Esophagus muscularis mucosa (tissue), 4 donors: ENCODE measurements around the gene ASMTL. TPM values are rescaled to one million over a fixed set of nuclear protein-coding genes. Genes with fewer than 3 reads are reported as not detected.

Experiments
- DNase-seq: peaks from one replicate; pipeline ENCODE4 v3.0.0-alpha.2; 2017; ENCODE audit errors: extremely low spot score
- H3K27ac ChIP-seq, 4 donors: fragments of 200-600 bp; sonication (generic); replicated peaks in 1 of 4; 1 replicate in 3 of 4; 2 replicates in 1 of 4; pipeline ENCODE4 v1.5.1; 2016 to 2019; ENCODE audit warnings: mild to moderate bottlenecking in 1 of 4
- H3K27me3 ChIP-seq, 4 donors: fragments of 200-600 bp; sonication (generic); one replicate each; pipeline versions ENCODE4 v1.5.1 to v1.6.0; 2016 to 2019
- H3K36me3 ChIP-seq, 4 donors: fragments of 200-600 bp; sonication (generic); one replicate each; pipeline ENCODE4 v1.5.1; 2016 to 2019
- H3K4me1 ChIP-seq, 4 donors: fragments of 200-600 bp; sonication (generic); one replicate each; pipeline ENCODE4 v1.5.1; 2016 to 2019
- H3K4me3 ChIP-seq, 4 donors: fragments of 200-600 bp; sonication (generic); 1 replicate in 2 of 4; 2 replicates in 2 of 4; pipeline ENCODE4 v1.5.1; 2016 to 2019; ENCODE audit warnings: mild to moderate bottlenecking in 4 of 4, moderate library complexity in 1 of 4
- H3K9me3 ChIP-seq, 4 donors: fragments of 200-600 bp; sonication (generic); 1 replicate in 3 of 4; 2 replicates in 1 of 4; pipeline ENCODE4 v1.5.1; 2016 to 2019
- CTCF ChIP-seq, 3 experiments: fragments of 200-600 bp in 2 of 3; fragments of 450-650 bp in 1 of 3; sonication (generic) in 2 of 3; IDR thresholded peaks; one replicate each; pipeline ENCODE4 v1.5.1; 2017 to 2019; ENCODE audit warnings: antibody characterized with exemption in 3 of 3, mild to moderate bottlenecking in 2 of 3, moderate library complexity in 1 of 3
- EP300 ChIP-seq: sonication (generic); formaldehyde crosslinking; IDR thresholded peaks from one replicate; pipeline ENCODE4 v1.6.1; 2017; ENCODE audit warnings: antibody characterized with exemption
- POLR2A ChIP-seq: fragments of 450-650 bp; IDR thresholded peaks from one replicate; pipeline ENCODE4 v1.6.1; 2017; ENCODE audit warnings: antibody characterized with exemption, moderate library complexity, mild to moderate bottlenecking, low read depth
- POLR2AphosphoS5 ChIP-seq, 2 donors: sonication (generic); formaldehyde crosslinking; IDR thresholded peaks; one replicate each; pipeline ENCODE4 v1.6.1; 2017; ENCODE audit warnings: antibody characterized with exemption in 2 of 2
- WGBS: methylation state at CpG from one replicate; pipeline ENCODE4 v1.1.5; 2018; 5-methylcytosine and 5-hydroxymethylcytosine counted together
- intact Hi-C: fragments of 100-400 bp; cut with DNase I; formaldehyde crosslinking; loops from one replicate; pipeline ENCODE4 v1.15.1; 2023
- total RNA-seq, 4 donors: library from RNA; depleted of rRNA; stranded (reverse); fragments of >200 nt; gene quantifications; one replicate each; pipeline versions ENCODE4 v1.1.0 to v1.2.1, GENCODE V29; 2016

Gene ASMTL
- total RNA-seq, 4 donors from 2014 or later, result 28.7 to 52.2 (median 32.8) TPM

GRCh38 chrX:1357993-1358392 is 94.7 kb downstream of the ASMTL start:
- Histone ChIP-seq H3K4me3 (no peak overlapping the region), H3K9me3 (peaks cover 0 to 10% (median 8%) of the 10 kb centered on the region in 4 donors), H3K27ac (no peak overlapping the region), H3K36me3 (peaks cover 14 to 69% (median 23%) of the 10 kb centered on the region in 4 donors), H3K4me1 (peaks cover 0 to 4% (median 3%) of the 10 kb centered on the region in 4 donors), H3K27me3 (no peaks in the 10 kb centered on the region)
- intact Hi-C loops, result no loop called here
- no peak for TF ChIP-seq CTCF (IDR thresholded peaks at IDR 0.05)
- no peak for TF ChIP-seq POLR2A
- TF ChIP-seq EP300, result no peak
- no peak for TF ChIP-seq POLR2AphosphoS5 (IDR thresholded peaks at IDR 0.05)
- WGBS, result 98% methylated on average over 8 of the region's 10 CpGs
- DNase-seq, result no peak

DNA sequence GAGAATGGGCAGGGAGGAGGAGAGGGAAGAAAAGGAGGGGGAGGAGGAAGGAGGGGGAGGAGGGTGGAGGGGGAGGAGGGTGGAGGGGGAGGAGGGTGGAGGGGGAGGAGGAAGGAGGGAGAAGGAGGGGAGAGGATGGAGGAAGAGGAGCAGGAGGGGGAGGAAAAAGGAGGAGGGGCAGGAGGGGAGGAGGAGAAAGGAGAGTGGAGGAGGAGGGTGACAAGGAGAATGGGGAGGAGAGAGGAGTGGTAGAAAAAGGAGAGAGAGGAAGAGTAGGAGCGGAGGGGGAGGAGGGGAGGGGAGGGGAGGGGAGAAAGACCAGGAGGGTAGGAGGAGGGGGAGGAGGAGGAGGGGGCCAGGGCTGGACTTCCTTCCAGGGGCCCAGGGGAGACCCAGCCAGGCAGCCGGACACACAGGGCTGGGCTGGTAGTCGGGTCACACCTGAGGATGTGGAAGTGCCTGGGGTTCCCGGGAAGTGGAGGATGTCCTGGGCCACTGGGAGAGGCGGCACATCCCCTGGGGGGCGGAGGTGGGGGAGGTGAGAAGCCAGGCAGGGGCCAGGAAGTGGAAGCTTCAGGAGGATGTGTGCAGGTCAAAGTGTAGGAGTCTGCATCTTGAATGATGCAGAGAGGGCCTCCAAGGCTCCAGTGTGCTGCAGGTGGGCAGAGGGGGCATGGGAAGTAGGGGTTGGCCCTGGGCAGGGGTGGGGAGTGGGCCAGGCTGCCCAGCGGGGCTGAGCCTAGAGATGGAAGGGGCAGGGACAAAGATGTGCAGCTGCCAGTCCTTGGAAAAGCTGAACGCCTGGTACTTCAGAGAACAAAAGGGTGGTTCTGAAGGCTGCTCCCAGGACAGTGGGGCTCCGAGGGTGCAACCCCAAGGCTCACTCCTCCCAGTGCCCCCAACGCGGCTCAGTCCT is 97.3 kb downstream of the ASMTL start:
- no peak for DNase-seq
- no peaks in the 10 kb centered on the region for H3K27me3 ChIP-seq
- peak overlapping the region in 2 of 4 donors; percentile 0 to 14 for H3K27ac ChIP-seq
- peaks cover 0 to 4% (median 3%) of the 10 kb centered on the region in 4 donors for H3K4me1 ChIP-seq
- H3K36me3 ChIP-seq, result peaks cover 14 to 60% (median 23%) of the 10 kb centered on the region in 4 donors
- intact Hi-C loops, result no loop called here
- TF ChIP-seq POLR2A (no peak), EP300 (no peak), CTCF (IDR thresholded peaks at IDR 0.05) (no peak), POLR2AphosphoS5 (IDR thresholded peaks at IDR 0.05) (no peak)
- WGBS, result 44% methylated on average over 11 of the region's 11 CpGs
- no peak overlapping the region for H3K4me3 ChIP-seq
- H3K9me3 ChIP-seq, result peaks cover 0 to 10% (median 8%) of the 10 kb centered on the region in 4 donors

DNA sequence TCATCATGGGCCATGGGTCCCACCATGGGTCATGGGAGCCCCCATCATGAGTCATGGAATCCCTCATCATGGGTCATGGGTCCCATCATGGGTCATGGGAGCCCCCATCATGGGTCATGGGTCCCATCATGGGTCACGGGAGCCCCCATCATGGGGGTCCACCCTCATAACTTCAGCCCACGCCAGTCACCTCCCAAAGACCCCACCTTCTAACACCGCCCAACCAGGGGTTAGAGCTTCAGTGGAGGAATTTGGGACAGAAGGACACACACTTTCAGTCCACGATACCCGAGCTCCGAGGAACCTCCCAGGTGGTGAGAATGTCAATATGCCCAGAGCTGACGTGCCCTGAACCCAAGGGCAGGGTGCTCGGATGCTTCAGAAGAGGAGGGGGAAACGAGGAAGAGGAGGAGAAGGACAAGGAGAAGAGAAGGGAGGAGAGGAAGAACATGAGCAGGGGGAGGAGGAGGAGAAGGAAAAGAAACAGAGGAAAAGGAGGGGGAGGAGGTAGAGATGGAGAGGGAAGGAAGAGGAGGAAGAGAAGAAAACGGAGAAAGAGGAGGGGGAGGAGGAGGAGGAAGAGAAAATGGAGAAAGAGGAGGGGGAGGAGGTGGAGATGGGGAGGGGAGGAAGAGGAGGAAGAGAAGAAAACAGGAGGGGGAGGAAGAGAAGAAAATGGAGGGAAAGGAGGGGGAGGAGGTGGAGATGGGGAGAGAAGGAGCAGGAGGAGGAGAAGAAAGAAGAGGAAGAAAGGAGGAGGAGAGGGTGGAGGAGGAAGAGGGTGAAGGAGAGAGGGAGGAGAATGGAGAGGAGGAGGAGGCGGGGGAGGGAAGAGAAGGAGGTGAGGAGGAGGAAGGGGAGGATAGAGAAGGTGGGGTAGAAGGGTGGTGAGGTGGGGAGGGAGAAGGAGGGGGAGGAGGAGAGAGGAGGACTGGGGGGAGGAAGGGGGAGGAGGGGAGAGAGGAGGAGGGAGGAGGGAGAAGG is 98.4 kb downstream of the ASMTL start:
- 88% methylated on average over 11 of the region's 11 CpGs for WGBS
- Histone ChIP-seq H3K27me3 (no peaks in the 10 kb centered on the region), H3K4me3 (no peak overlapping the region), H3K4me1 (peaks cover 0 to 4% (median 3%) of the 10 kb centered on the region in 4 donors), H3K27ac (no peak overlapping the region), H3K9me3 (peaks cover 0 to 10% (median 8%) of the 10 kb centered on the region in 4 donors), H3K36me3 (peaks cover 14 to 61% (median 23%) of the 10 kb centered on the region in 4 donors)
- intact Hi-C loops, result no loop called here
- no peak for DNase-seq
- TF ChIP-seq POLR2A (no peak), EP300 (no peak)

Other genes starting within 250 kb of the ASMTL start
- 1 to 10 TPM in 2 of 4 donors, under 1 TPM in 1, not detected in 1; 0.63 to 2.1 (median 1.3) TPM for gene CRLF2, start 240.3 kb downstream of the ASMTL start, total RNA-seq
- gene CSF2RA, start 184.1 kb downstream of the ASMTL start, total RNA-seq, result 1 to 10 TPM; 2.1 to 6.3 (median 4.3) TPM
- 10 to 100 TPM in 3 of 4 donors, 1 to 10 TPM in 1; 5.0 to 19.1 (median 11.4) TPM for gene IL3RA, start 116.1 kb downstream of the ASMTL start, total RNA-seq
- gene SLC25A6, start 60.8 kb downstream of the ASMTL start, total RNA-seq, result 100 to 1,000 TPM; 266 to 339 (median 313) TPM
- gene P2RY8, start 84.3 kb upstream of the ASMTL start, total RNA-seq, result 1 to 10 TPM in 3 of 4 donors, under 1 TPM in 1; 0.63 to 3.1 (median 1.9) TPM
- gene AKAP17A, start 138.7 kb upstream of the ASMTL start, total RNA-seq, result 10 to 100 TPM; 23.4 to 36.8 (median 31.0) TPM
- gene ASMT, start 162.2 kb upstream of the ASMTL start, total RNA-seq, result under 1 TPM in 1 of 4 donors, not detected in 3; 0.32 TPM